Lung (tissue), 12 donors: ENCODE measurements around the gene LDHD. TPM values are rescaled to one million over a fixed set of nuclear protein-coding genes. Genes with fewer than 3 reads are reported as not detected.
A peak's percentile ranks its signal among the peaks of the same experiment; 100 is the strongest.
"Not testable (repeated sequence)": the region's sequence is repeated elsewhere in the genome, so short reads cannot be mapped to it uniquely, and the experiment has no call there.

Source experiments
- ATAC-seq: fragments of 200-7000 bp; cut with Tn5 transposase; one replicate; pipeline ENCODE4 v1.9.1; 2020; ENCODE audit warnings: moderate number of reproducible peaks; ENCODE audit not compliant: insufficient read depth, low FRiP score
- DNase-seq, 3 donors: peaks; one replicate each; pipeline ENCODE4 v3.0.0-alpha.2; 2013 to 2017
- H3K27ac ChIP-seq, 2 donors: one replicate each; pipeline ENCODE4 v1.5.1; 2013; ENCODE audit warnings: mild to moderate bottlenecking in 2 of 2, moderate library complexity in 2 of 2, control low read depth in 1 of 2, inconsistent platforms in 1 of 2, low read depth in 1 of 2, low read length in 1 of 2
- H3K27me3 ChIP-seq, 3 donors: one replicate each; pipeline ENCODE4 v1.5.1; 2013; ENCODE audit warnings: low read length in 2 of 3; ENCODE audit not compliant: control insufficient read depth in 3 of 3, insufficient read depth in 3 of 3
- H3K36me3 ChIP-seq, 4 donors: one replicate each; pipeline ENCODE4 v1.5.1; 2013; ENCODE audit warnings: low read length in 4 of 4, mild to moderate bottlenecking in 1 of 4, moderate library complexity in 1 of 4; ENCODE audit not compliant: control insufficient read depth in 4 of 4, insufficient read depth in 4 of 4
- H3K4me1 ChIP-seq, 5 donors: one replicate each; pipeline ENCODE4 v1.5.1; 2013; ENCODE audit warnings: low read length in 5 of 5, mild to moderate bottlenecking in 2 of 5, moderate library complexity in 1 of 5; ENCODE audit not compliant: control insufficient read depth in 5 of 5, insufficient read depth in 5 of 5
- H3K4me3 ChIP-seq: one replicate; pipeline ENCODE4 v1.5.1; 2013; ENCODE audit warnings: mild to moderate bottlenecking, control low read depth, moderate library complexity
- H3K9ac ChIP-seq, 2 donors: one replicate each; pipeline ENCODE4 v1.5.1; 2013; ENCODE audit warnings: low read length in 2 of 2, control low read depth in 1 of 2; ENCODE audit not compliant: insufficient read depth in 1 of 2
- H3K9me3 ChIP-seq, 4 donors: one replicate each; pipeline ENCODE4 v1.5.1; 2013; ENCODE audit warnings: low read length in 3 of 4, mild to moderate bottlenecking in 1 of 4, moderate library complexity in 1 of 4; ENCODE audit not compliant: control insufficient read depth in 4 of 4, insufficient read depth in 3 of 4
- WGBS, 2 donors: extraction: QIAGEN DNeasy Blood & Tissue Kit; methylation state at CpG; one replicate each; pipeline ENCODE4 v1.1.7; 2013; 5-methylcytosine and 5-hydroxymethylcytosine counted together
- polyA plus RNA-seq, 2 donors: library from polyadenylated mRNA; stranded (reverse); fragments of 200-250 nt; gene quantifications; one replicate each; pipeline ENCODE4 v1.2.1, GENCODE V29; 2013
- total RNA-seq, 2 donors: library from RNA; depleted of rRNA in 1 of 2; stranded (reverse); fragments of >200 nt in 1 of 2; gene quantifications; one replicate each; pipeline ENCODE4 v1.2.1, GENCODE V29; 2014 to 2021
- TF ChIP-seq, protein P1 (sequence below): IDR thresholded peaks from 2 replicates; pipeline ENCODE4 v1.5.1; 2012; ENCODE audit warnings: mild to moderate bottlenecking; ENCODE audit errors: control extremely low read depth, extremely low read depth
- donor health status: control.
- donor health status: control.
- donor health status: Bipolar disorder and iron deficiency.
- donor health status: healthy.
- donor health status: DM: yes; HTN: yes; CAD: no.

Gene LDHD
- total and polyA plus RNA-seq, 4 donors, result 4.3 to 17.0 (median 8.1) TPM

DNA sequence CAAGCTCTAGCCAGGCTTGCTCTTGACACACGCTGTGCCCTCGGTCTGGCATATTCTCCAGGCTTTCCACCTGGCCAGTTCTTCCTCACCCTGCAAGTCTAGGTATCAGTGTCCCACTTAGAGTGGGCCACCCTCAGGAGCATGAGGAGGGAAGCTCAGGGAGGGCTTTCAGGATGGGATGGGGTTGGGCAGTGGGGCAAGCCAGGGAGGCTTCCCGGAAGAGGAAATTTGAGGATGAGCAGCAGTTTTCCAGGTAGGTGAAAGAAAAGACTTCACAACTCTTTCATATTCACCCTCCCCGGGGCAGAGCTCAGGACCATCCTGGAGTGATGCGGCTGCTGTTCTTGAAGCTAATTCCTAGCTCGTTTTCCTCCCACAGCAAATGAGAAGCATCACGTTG lies 14.5 kb upstream of the LDHD start:
- DNase-seq (no peak), ATAC-seq (no peak)
- no peaks in the 10 kb centered on the region for H3K27me3 ChIP-seq
- no peak overlapping the region for H3K4me3 ChIP-seq
- no peaks in the 10 kb centered on the region for H3K4me1 ChIP-seq
- TF ChIP-seq, protein P1, sequence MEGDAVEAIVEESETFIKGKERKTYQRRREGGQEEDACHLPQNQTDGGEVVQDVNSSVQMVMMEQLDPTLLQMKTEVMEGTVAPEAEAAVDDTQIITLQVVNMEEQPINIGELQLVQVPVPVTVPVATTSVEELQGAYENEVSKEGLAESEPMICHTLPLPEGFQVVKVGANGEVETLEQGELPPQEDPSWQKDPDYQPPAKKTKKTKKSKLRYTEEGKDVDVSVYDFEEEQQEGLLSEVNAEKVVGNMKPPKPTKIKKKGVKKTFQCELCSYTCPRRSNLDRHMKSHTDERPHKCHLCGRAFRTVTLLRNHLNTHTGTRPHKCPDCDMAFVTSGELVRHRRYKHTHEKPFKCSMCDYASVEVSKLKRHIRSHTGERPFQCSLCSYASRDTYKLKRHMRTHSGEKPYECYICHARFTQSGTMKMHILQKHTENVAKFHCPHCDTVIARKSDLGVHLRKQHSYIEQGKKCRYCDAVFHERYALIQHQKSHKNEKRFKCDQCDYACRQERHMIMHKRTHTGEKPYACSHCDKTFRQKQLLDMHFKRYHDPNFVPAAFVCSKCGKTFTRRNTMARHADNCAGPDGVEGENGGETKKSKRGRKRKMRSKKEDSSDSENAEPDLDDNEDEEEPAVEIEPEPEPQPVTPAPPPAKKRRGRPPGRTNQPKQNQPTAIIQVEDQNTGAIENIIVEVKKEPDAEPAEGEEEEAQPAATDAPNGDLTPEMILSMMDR, result no peak
- H3K9me3 ChIP-seq, result peaks cover 0 to 3% (median 0%) of the 10 kb centered on the region in 4 donors
- H3K9ac ChIP-seq, result no peak overlapping the region
- no peaks in the 10 kb centered on the region for H3K36me3 ChIP-seq
- no peak overlapping the region for H3K27ac ChIP-seq
- WGBS, 2 donors, result 71 to 75% methylated on average over 7 of the region's 7 CpGs

DNA sequence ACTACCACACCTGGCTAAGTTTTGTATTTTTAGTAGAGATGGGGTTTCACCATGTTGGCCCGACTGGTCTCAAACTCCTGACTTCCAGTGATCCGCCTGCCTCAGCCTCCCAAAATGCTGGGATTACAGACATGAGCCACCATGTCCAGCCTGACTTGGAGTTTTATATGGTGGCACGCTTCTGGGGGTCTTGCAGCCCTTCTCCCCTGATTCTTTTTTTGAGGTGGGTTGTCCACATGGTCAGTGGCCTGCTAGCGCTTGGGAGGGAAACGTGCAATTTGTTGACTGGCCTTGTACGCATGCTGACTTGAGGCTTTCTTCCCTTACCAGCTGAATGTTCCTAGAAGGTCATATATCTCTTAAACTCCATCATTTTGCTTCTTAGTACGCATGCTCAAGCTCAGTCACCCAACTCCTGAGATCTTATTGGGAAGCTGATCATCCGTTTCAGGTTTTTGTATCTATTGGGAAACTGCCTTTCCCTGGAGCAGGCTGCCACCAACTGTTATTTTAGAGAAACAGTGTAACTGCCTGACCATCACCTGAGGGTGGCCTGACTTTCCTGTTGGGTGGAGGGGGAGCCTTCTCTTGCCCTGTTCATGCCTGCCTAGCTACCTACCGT lies 13.7 kb upstream of the LDHD start:
- ATAC-seq (no peak), DNase-seq (no peak)
- H3K27ac ChIP-seq, result no peak overlapping the region
- H3K4me3 ChIP-seq, result no peak overlapping the region
- no peak overlapping the region for H3K9ac ChIP-seq
- no peaks in the 10 kb centered on the region for H3K36me3 ChIP-seq
- WGBS, 2 donors, result 75 to 80% methylated on average over 9 of the region's 9 CpGs
- H3K9me3 ChIP-seq, result peaks cover 0 to 3% (median 0%) of the 10 kb centered on the region in 4 donors
- H3K27me3 ChIP-seq, result no peaks in the 10 kb centered on the region
- no peaks in the 10 kb centered on the region for H3K4me1 ChIP-seq
- TF ChIP-seq, protein P1, result peak; percentile 15

DNA sequence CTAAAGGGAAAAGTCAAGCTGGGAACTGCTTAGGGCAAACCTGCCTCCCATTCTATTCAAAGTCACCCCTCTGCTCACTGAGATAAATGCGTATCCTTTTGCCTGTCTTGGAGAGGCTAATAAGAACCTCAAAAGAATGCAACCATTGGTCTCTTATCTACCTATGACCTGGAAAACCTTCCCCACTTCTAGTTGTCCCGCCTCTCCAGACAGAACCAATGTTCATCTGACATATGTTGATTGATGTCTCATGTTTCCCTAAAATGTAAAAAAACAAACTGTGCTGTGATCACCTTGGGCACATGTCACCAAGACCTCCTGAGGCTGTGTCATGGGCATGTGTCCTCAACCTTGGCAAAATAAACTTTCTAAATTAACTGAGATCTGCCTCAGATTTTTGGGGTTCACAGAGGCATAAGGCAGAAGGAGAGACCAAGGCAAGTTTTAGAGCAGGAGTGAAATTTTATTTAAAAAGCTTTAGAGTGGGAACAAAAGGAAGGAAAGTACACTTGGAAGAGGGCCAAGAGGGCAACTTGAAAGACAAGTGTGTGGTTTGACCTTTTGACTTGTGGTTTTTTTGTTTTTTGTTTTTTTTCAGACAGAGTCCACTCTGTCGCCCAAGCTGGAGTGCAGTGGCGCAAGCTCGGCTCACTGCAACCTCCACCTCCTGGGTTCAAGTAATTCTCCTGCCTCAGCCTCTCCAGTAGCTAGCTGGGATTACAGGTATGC lies 13.0 kb upstream of the LDHD start:
- not testable (repeated sequence) for H3K9ac ChIP-seq, H3K4me3 ChIP-seq, ATAC-seq, H3K4me1 ChIP-seq, H3K27ac ChIP-seq, H3K9me3 ChIP-seq, H3K27me3 ChIP-seq, DNase-seq, H3K36me3 ChIP-seq
- 37 to 44% methylated on average over 5 of the region's 5 CpGs for WGBS, 2 donors

DNA sequence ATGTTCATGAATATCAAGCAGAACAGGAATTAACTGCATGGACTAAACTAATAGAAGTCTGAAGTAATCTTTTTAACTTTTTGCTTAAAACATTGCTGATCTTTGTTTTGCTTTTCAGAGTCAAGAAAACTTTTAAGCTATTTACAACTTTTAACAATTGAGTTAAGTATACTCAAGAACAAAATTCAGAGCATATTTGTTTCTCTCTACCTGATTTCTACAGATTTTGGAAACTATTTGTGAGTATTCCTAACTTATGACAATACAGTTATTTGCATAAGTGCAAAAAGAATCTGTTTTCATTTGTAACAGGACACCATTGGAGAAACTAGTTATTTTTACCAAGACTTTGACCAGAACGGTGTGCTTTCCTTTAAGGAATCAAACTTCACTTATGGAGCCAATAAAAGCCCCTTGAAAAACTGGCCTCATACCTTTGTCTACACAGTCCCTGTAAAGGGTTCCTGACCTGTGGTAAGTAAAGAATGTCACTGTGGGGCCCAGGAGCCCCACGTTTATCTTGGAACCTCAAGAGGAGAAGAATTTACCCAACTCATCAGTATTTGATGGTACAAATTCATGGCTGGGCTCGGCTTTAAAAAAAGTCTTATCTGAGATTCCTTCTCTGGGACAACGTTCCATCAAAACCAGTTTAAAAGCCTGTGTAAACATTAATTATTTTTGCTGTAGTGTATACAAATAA lies 11.3 kb upstream of the LDHD start:
- Histone ChIP-seq H3K4me3 (no peak overlapping the region), H3K4me1 (no peaks in the 10 kb centered on the region), H3K9ac (no peak overlapping the region), H3K27ac (no peak overlapping the region), H3K27me3 (no peaks in the 10 kb centered on the region), H3K9me3 (peaks cover 0 to 3% (median 0%) of the 10 kb centered on the region in 4 donors), H3K36me3 (no peaks in the 10 kb centered on the region)
- ATAC-seq, result no peak
- DNase-seq, result no peak
- 53 to 80% methylated on average over 4 of the region's 4 CpGs for WGBS, 2 donors
- TF ChIP-seq, protein P1, result no peak
